GM21390 (cell line): ENCODE measurements around the gene PGBD5.

Source experiments
- ATAC-seq: cut with Tn5 transposase; IDR thresholded peaks from one replicate; pipeline ENCODE4 v1.9.1; 2021; ENCODE audit not compliant: unreplicated experiment

PGBD5 gene

GRCh38 chr1:230283678-230284077, 142.5 kb downstream of the PGBD5 start:
- ATAC-seq, result no peak

DNA sequence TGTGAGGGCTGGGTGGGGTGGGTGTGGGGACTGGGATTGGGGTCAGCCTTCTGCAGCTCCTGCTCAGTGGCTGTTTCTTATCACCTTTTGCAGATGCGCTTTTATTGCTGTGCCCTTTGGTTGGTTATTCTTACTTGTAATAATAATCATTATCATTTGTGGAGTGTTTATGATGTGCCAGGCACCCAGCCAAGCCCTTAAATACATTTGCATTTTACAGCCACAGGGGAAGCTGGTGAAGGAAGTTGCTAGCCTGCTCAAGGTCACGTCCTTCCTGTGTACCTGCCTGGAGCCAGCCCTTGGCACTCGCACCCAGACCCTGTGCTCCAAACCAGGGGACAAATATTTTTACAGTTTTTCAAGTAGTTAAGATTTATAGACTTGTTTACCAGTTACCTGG, 144.0 kb downstream of the PGBD5 start:
- no peak for ATAC-seq

- no peak for ATAC-seq
Measured at GRCh38 chr1:230281556-230281955, 144.6 kb downstream of the PGBD5 start.

- no peak for ATAC-seq
Measured at GRCh38 chr1:230280906-230281413, 145.2 kb downstream of the PGBD5 start.

GRCh38 chr1:230280054-230280795, 145.9 kb downstream of the PGBD5 start:
- no peak for ATAC-seq

DNA sequence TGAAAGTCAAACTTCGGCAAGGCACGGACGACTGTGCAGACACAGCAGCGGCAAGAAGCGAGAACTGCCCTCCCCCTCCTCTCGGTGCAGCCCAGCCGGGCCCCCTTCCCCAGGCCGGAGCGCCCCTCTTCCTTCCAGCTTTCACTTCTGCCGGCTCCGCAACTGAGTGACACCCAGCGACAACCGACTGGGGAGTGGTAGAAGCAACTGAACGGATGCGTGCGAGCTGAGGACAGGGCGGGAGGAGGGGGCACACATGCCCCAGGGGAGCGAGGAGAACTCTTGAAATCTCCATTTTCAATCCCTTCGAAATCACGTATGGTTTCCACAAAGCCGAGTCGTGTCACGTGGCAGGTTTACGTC, 146.6 kb downstream of the PGBD5 start:
- ATAC-seq, result no peak

GRCh38 chr1:230278871-230279582, 147.1 kb downstream of the PGBD5 start:
- no peak for ATAC-seq

DNA sequence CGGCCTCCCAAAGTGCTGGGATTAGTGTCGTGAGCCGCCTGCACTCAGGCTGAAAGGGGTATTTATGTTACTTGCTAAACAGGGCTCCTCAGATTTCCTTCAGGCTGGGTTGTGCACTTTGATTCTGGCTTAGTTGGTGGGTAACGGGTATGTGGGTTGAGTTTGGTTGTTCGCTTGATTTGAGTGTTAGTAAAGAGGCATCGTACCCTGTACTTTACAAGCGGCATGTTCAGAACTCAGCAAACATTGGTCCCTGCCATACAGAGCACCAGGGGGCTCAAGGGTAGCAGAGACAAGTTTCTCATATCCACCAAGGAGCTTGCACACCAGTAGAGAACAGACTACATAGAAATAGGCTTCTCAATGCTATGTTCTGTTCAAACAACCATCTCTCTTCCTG, 147.8 kb downstream of the PGBD5 start:
- ATAC-seq, result no peak

DNA sequence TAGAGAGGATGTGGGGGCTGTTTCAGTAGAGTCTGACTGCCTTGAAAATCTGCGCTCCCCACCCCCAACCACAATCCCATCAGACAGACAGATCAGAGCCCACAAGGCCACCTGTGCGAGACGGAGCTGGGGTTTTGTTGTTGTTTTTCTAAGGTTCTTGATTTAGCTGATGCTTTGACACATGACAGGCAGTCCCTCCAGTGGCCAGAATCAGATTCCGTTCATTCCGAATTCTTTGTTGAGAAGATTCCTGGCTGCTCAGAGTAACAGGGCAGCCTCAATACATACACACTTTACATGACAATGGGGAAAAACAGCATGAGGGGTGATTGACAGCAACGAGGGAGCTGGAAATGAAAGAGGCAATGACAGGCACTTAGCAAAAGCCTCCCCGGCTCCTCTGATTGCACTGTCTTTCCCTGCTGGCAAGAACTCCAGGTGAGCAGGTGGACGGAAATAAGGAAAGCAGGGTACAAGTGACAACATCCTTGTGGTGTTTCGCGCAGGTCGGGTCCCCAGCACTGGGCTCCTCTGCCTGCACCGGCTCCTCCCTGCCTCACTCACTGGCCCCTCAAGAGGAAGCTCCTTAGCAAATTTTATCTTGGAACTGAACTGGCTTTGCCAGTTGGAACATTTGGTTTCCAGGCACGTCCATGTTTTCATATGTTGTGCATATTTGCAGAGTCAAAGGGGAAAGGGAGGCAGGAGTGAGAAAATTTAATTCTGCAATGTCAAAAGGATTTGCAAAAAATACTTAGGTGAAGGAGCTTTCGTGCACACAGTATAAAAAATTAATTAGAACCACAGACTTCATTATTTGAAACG, 148.7 kb downstream of the PGBD5 start:
- ATAC-seq, result no peak

- no peak for ATAC-seq
Measured at GRCh38 chr1:230276401-230276800, 149.7 kb downstream of the PGBD5 start.

DNA sequence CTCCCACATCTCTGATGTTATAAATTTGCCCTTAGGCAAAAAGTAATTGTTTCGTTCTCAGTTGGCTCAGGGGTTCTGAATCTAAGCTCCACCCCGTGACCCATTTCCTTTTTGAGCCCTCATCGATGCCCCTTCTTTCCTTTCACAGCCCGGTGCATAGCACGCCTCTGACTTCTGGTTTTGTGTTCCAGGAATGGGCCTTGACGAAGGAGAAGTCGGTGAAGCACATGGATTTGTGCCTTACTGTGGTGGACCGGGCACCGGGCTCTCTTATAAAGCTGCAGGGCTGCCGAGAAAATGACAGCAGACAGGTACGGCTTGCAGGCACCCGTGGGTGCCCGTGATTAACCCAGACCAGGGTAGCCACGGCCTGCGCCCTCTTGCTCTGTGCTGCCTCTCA, 151.9 kb downstream of the PGBD5 start:
- ATAC-seq, result no peak

- ATAC-seq, result no peak
Measured at GRCh38 chr1:230273141-230273710, 152.9 kb downstream of the PGBD5 start.

- ATAC-seq, result no peak
Measured at GRCh38 chr1:230272557-230272956, 153.6 kb downstream of the PGBD5 start.

DNA sequence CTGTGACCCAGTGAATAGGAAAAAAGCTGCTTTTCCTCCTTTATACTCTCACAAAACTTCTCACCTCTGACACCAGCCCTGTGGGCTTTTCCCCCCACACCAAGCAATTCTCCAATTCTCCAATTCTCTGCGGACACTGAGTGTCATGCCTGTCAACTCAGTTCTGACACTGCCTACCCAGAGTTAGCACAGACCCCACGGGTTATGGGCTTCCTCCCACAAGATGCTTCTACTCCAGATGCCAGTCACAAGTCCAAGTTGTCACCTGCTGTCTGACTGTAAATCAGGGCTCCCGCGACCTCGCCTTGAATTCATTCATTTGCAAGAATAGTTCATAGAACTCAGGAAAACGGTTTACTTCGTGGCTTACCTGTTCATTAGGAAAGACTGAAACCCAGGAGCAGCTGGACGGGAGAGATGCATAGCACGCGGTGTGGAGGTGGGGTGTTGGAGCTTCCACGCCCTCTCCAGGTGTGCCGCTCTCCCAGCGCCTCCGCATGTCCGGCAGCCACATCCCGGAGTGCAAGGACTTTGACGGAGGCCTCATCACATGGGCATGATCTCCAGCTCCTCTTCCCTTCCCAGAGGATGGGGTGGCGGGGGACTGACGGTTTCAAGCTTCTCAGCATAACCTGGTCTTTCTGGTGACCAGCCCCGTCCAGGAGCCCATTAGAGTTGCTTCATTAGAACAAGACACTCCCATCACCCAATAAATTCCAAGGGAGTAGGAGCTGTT, 154.7 kb downstream of the PGBD5 start:
- no peak for ATAC-seq

GRCh38 chr1:230270559-230271281, 155.4 kb downstream of the PGBD5 start:
- ATAC-seq, result peak; percentile 60

DNA sequence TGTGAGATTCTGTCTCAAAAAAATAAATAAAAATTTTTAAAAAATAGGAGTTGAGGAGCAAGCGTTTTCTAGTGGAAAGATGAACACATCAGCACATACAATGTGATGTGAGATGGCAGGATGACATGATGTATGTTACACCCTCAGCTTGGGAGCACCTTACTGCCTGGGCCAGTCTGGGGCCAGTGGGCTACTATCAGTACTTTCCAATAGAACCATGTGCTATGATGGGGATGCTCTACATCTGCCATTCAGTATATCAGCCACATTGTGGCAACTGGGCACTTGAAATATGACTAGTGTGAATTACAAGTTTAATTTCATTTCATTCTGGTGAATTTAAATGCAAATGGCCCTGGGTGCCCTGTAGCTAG, 156.0 kb downstream of the PGBD5 start:
- peak; percentile 19 for ATAC-seq

GRCh38 chr1:230268371-230269170, 157.6 kb downstream of the PGBD5 start:
- no peak for ATAC-seq

DNA sequence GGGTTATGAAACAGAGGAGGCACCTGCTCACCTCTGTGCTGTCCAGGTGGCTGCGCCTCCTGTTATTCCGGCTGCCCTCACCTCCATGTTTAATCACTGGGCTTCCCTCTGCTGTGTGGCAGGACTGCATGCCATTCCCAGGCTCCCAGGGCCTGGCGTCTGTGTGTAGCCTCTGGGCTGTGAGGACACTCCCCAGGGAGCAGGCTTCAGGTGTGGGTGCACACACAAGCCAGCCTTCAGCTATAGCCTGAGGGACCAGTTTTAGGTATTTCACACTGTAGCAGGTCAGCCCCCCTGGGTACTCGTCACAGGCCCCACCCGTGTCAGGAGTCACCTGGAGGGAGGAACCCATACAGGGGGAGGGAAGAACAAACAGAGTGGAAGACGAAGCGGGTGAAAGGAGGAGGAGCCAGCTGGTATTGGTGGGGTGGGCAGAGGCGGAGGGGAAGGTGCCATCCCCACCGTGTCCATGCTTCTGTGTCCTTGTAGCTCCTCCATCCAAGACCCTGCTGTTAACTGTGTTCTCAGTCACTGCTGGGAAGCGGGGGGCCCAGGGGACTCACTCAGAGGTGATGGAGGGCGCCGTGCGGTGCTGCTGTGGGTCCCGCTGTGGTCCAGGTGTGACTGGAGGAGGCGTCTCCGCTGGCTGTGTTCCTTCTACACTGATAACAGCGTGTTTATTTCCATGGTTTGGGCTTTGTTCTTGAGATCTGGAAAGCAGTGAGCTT, 158.6 kb downstream of the PGBD5 start:
- no peak for ATAC-seq
